ENCODE measurements around the gene DEPDC1B.
"Not testable (repeated sequence)": the region's sequence is repeated elsewhere in the genome, so short reads cannot be mapped to it uniquely, and the experiment has no call there.

The DEPDC1B gene, protein sequence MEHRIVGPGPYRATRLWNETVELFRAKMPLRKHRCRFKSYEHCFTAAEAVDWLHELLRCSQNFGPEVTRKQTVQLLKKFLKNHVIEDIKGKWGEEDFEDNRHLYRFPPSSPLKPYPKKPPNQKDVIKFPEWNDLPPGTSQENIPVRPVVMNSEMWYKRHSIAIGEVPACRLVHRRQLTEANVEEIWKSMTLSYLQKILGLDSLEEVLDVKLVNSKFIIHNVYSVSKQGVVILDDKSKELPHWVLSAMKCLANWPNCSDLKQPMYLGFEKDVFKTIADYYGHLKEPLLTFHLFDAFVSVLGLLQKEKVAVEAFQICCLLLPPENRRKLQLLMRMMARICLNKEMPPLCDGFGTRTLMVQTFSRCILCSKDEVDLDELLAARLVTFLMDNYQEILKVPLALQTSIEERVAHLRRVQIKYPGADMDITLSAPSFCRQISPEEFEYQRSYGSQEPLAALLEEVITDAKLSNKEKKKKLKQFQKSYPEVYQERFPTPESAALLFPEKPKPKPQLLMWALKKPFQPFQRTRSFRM

DNA sequence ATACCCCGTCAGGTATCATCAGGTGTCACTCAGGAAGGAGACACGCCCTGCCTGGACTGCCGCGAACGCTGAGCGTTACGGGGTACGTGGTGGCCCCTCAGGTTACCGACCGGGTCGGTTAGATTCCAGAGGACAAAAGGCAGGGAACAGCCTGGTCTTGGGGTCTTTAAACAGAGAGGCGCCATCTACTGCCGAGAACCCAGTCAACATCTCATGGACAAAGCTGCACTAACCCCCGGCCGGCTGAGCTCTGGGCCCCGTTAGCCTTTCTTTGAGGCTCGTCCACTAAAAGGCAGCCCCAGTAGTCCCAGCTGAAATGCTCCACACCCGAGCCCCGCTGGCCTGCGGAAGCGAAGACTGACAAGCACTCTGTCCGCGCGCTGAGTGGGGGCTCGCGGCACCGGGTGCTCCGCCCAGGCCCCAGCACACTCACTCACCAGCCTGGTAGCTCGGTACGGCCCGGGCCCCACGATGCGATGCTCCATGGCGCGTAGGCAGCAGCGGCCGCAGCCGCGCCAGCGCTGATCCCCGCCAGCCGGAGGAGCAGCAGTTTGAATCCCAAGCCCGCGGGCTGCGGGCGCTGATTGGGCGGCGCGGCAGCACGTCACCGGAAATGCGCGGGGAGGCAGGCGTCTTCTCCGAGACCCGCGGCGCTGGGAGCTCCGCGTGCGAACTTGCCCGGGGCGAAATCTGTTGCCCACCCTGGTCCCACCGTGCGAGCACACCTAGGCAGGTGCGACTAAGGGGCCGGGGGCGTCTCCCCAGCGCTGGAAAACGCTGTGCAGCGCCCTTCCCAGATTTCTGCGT, at the start of gene DEPDC1B:
DEPDC1B (minus strand) TSS at position 558 of the 807 bp plus-strand sequence; CDS start at position 485, 73 bp downstream.
- DNase-seq = peak; percentile 77

DNA sequence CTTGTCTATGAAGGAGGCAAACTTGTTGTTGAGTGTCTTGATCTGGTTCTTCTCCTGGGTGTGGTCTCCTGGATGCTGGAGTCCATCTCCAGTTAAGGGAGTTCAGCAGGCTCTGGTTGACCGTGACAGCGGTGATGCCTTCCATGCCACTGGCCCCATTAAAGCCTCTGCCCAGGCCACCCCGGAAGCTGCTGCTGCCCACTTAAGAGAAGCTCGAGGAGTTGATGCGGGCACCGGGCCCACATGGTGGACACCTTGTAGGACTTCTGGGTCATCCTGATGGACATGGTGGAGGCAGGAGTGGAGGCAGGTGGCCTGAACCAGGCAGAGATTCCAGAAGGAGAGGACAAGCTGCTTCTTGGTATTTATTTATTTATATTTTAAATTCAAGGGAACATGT, 44.7 kb upstream of the DEPDC1B start:
- no peak for DNase-seq

DNA sequence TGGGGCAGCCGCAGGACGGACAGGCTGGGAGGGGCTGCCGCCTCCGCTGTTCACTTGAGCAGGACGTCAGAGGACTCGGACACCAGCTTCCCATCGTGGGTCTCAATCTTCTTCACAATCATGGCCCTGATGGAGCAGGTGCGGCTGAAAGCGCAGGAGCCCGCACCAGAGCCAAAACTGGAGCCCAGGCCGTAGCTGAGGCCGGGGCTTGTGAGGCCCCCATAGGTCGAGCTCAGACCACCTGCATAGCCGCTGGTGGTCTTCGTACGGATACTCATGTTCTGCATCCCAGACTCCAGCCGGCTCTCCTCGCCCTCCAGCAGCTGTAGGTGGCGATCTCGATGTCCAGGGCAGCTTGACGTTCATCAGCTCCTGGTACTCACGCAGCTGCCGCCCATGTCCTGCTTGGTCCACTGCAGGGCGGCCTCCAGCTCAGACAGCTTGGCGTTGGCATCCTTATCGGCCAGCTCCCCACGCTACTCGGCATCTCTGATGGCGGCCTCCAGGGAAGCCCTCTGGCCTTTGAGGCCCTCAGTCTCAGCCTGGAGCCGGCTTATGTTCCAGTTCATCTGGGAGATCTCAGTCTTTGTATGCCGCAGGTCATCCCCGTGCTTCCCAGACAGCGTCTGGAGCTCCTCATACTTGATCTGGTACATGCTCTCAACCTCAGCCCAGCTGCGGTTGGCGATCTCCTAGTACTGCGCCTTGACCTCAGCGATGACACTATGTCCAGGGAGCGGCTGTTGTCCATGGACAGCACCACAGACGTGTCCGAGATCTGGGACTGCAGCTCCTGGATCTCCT, 43.7 kb upstream of the DEPDC1B start:
- no peak for DNase-seq

DNA sequence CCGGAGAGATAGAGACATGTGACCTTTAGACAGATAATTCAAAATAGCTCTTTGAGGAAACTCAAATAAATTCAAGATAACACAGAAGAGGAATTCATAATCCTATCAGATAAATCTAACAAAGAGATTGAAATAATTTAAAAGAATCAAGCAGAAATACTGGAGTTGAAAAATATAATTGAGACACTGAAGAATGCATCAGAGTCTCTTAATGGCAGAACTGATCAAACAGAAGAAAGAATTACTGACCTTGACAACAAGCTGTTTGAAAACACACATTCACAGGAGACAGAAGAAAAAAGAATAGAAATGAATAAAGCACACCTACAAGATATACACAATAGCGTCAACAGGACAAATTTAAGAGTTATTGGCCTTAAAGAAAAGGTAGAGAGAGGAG, 40.4 kb upstream of the DEPDC1B start:
- DNase-seq = no peak

DNA sequence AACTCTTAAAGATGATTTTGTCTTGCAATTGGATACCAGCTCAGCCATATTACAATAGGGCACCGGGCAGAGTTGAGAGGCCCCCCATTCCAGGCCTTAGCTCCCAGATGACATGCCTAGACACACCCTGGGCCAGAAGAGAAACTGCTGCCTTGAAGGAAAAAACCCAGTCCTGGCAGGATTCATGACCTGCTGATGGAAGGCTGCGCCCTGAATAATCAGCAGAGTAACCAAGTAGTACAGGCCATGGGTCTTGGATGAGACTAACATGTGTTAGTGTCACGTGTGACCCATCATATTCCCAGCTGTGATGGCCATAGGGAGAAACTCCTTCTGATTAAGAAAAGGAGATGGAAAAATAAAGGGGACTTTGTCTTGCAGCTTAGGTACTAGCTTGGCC, 39.0 kb upstream of the DEPDC1B start:
- no peak for DNase-seq

DNA sequence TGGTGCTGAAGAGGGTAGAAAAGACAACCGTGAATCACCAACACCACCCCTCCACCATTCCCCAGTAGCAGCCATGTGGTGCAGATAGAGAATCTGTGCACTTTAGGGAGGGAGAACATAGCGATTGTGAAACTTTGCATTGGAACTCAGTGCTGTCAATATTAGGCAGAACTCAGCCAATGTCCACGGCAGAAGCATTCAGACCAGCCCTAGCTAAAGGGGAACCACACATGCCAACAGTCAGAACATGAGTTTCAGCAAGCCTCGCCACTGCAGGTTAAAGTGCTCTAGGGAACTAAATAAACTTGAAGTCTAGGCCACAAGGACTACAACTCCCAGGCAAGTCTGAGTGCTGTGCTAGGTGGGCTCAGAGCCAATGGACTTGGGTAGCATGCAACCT, 38.5 kb upstream of the DEPDC1B start:
- no peak for DNase-seq

DNA sequence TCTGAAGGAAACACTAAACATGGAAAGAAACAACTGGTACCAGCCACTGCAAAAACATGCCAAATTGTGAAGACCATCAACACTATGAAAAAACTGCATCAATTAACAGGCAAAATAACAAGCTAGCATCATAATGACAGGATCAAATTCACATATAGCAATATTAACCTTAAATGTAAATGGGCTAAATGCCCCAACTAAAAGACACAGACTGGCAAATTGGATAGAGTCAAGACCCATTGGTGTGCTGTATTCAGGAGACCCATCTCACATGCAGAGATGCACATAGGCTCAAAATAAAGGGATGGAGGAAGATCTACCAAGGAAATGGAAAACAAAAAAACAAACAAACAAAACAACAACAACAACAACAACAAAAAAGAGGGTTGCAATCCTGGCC, 30.9 kb upstream of the DEPDC1B start:
- DNase-seq = not testable (repeated sequence)

DNA sequence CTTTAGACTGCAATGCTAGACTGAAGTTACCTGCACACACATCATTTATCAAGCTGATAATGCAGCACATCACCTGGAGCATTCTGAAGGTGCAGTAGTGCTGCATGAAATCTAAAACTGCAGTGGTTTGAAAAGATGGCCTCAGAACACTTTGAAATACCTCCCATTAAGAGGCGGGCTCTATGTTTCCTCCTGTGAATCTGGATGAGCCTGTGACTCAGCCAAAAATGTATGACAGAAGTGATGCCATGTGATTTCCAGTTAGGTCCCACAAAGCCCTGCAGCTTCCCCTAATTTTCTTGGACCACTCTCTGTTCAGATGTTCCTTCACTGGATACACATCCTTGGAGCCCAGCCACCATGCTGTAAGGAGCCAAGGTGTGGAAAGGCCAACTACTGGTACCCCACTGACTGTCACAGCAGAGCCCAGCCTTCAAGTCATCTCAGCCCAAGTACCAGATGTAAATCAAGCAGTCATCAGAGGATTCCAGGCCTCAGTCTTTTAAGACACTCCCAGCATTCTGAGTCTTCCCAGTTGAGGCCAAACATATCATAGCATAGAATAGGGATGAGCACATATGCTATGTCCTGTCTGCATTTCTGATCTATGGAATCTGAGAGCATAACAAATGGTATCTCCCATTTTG, 27.2 kb upstream of the DEPDC1B start:
- DNase-seq = no peak

DNA sequence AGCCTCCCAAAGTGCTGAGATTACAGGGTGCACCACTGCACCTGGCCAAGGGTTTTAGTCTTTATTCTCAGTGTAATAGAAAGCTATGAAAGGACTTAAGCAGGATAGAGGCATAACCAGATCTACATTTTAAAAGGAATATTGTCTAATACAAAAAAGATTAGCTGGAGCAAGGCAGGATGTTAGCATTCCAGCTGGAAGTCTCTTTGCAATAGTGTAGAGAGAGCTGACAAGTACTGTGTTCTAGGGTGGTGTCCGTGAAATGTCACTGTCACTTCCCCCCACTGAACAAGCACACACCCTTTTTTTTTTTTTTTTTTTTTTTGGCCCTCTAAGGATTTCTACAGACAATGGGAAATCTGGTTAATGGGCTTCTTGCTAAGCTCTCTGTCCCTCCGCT, 24.2 kb upstream of the DEPDC1B start:
- no peak for DNase-seq

DNA sequence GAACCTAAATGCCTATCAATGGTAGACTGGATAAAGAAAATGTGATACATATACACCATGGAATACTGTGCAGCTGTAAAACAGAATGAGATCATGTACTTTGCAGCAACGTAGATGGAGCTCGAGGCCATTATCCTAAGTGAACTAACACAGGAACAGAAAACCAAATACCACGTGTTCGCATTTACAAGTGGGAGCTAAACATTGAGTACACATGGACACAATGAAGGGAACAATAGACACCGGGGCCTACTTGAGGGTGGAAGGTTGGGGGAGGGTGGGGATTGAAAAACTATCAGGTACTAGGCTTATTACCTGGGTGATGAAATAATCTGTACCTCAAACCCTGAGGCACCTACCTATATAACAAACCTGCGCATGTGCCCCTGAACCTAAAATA, 22.4 kb upstream of the DEPDC1B start:
- DNase-seq = no peak

DNA sequence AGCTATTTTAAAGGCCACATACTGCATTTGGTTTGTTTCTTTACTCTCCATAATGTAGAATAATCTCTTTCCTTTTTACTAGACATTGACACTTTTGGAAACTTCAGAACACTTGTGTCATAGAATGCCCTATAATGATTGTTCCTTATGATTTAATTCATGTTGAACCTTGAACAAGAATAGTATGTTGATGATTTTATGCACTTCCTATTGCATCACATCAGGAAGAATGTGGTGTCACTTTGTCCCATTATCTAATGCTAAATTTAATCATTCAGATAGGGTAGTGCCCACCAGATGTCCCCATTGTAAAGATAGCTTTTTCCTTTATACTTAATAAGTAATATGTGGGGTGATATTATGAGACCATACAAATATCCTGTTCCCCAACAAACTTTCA, 19.4 kb upstream of the DEPDC1B start:
- no peak for DNase-seq

DNA sequence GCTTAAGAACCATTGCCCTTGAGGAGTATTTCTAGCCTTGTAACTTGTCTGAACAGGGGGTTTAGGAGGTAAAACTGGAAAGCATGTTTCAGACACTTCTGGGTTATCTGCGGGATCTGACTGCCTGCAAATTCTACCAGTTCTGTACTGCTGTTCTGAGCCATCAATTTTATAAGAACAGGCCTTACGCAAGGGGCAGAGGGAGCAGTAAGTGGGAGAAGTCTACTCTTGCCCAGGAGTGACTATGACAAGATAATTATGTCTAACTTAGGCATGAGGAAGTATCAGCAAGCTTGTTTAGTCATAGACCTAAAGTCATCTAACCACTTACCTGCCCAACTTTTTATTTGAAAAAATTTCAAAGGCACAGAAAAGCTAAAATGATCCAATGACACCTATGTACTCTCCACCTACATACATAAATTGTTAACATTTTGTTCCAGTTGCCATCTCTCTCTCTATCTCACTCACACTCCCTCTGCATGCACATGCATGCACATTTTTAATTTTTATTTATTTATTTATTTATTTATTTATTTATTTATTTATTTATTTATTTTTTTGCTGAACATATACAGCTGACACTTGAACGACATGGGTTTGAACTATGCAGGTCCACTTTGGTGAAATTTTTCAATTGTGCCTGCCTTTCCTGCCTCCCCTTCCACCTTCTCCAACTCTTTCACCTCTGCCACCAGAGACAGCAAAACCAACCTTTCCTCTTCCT, 18.4 kb upstream of the DEPDC1B start:
- DNase-seq = no peak

DNA sequence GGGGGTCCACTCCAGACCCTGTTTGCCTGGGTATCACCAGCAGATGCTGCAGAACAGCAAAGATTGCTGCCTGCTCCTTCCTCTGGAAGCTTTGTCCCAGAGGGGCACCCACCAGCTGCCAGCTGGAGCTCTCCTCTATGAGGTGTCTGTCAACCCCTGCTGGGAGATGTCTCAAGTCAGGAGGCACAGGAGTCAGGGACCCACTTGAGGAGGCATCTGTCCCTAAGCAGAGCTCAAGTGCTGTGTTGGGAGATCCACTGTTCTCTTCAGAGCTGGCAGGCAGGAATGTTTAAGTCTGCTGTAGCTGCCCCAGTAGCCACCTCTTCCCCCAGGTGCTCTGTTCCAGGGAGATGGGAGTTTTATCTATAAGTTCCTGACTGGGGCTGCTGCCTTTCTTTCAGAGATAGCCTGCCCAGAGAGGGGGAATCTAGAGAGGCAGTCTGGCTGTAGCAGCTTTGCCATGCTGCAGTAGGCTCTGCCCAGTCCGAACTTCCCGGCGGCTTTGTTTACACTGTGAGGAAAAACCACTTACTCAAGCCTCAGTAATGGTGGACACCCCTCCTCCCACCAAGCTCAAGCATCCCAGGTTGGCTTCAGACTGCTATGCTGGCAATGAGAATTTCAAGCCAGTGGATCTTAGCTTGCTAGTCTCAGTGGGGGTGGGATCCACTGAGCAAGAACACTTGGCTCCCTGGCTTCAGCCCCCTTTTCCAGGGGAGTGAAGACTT, 15.4 kb upstream of the DEPDC1B start:
- not testable (repeated sequence) for DNase-seq

DNA sequence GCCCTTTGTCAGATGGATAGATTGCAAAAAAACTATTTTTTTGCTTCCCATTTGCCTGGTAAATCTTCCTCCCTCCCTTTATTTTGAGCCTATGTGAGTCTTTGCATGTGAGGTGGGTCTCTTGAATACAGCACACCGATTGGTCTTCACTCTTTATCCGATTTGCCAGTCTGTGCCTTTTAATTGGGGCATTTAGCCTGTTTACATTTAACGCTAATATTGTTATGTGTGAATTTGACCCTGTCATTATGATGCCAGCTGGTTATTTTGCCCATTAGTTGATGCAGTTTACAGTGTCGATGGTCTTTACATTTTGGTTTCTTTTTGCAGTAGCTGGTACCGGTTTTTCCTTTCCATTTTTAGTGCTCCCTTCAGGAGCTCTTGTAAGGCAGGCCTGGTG, 13.0 kb upstream of the DEPDC1B start:
- DNase-seq = no peak

DNA sequence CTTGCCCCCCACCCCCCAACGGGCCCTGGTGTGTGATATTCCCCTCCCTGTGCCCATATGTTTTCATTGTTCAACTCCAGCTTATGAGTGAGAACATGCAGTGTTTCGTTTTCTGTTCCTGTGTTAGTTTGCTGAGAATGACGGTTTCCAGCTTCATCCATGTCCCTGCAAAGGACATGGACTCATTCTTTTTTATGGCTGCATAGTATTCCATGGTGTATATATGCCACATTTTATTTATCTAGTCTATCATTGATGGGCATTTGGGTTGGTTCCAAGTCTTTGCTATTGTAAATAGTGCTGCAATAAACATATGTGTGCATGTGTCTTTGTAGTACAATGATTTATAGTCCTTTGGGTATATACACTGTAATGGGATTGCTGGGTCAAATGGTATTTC, 11.9 kb upstream of the DEPDC1B start:
- not testable (repeated sequence) for DNase-seq

DNA sequence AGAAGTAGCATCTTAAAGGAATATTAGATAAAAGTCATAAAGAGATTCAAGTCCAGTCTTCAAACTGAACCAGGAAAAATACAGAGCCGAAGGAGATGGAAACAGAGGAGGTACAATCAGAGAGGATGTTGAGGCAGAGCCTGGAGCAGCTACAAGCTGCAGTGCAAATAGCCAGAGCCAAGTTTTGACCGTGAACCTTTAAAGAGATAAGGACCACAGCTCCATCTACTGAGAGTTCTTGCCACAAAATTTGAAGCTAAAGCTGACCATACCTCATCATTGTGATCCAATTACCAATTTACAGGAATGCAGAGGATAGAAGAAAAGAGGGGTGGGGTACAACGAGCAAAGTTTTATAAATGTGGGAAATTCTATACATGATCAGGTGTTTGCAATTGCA, 10.4 kb upstream of the DEPDC1B start:
- DNase-seq = no peak

DNA sequence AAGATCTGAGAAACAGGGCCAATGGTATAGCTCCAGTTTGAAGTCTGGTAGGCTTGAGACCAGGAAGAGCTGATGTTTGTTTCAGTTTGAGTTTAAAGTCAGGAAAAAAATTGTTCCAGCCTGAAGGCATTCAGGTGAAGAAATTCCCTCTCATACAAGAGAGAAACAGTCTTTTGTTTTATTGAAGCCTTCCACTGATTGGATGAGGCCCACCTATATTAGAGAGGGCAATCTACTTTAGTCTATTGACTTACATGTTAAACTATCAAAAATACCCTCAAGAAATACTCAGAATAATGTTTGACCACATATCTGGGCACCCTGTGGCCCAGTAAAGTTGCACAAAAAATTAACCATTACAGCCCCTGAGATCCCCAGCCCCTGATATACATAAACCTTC, 5.2 kb upstream of the DEPDC1B start:
- no peak for DNase-seq

DNA sequence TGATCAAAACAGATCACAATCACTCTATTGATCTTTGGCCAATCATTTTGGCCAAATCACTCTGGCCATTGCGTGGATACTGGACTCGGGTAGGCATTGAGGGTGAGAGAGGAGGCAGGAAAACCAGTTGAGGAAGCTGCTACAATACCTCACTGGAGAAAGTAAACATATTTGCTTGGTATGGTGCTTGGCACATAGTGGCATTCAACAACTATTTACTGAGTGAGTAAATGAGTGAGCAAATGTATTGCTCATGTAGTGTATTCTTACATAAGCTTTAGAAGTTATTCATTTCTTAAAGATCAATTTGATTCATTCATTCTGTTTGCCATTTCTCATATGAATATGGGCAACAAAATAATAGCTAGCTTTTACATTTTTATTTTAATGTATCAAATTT, 4.0 kb upstream of the DEPDC1B start:
- DNase-seq = no peak

DNA sequence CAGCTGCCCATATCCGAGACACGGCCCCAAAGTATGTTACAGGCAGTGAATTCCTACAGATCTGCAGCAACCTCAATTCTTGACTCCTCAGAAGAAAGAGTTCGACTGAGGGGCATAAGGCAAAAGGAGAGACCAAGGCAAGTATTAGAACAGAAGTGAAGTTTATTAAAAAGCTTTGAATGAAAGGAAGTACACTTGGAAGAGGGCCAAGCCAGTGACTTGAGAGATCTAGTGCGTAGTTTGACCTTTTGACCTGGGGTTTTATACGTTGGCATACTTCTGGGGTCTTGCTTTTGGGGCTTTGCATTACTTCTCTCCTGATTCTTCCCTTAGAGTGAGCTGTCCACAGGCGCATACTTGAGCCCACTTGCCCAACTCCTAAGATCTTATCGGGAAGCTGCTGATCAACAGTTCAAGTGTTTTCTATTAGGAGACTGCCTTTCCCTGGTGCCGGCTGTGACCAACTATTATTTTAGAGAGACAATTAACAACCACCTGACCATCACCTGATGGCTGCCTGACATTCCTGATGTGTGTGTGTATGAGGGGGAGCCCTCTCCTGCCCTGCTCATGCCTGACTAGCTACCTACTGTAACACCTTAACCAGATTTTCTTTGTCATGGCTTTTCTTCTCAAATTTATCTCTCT, 1.5 kb upstream of the DEPDC1B start:
- DNase-seq = no peak

DNA sequence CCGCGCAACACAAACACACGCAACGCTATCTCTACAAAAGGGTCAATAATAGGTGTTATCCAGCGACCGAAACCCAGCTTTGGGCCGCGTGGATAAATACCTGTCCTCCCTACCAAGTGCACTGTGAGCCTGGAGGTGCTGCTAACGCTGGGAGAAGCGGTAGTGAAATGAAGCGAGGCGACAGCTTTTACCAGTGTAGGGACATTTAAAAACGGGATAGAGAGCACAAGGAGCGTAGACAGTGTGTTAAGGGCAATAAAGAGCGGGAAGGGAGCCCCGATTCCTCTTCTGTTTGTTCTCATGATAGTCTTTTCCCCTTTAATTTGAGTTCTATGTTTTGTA, 421 bp upstream of the DEPDC1B start:
- DNase-seq = no peak

DNA sequence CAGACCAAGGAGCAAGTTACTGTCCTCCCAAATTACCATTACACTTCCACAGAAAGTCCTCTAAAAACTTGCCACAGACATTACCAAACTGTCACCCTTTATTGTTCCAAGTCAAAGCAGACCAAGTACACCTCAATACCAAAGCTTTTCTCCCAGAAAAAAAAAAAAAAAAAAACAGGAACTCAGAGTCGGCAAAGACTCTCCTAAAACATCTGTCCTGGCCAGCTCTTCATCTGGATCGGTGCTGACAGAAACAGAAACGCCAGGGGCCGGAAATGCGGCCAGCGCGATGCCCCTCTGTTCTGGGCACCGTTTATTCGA, 718 bp downstream of the DEPDC1B start:
- DNase-seq = no peak

Data from activated effector memory CD4-positive, alpha-beta T cell treated with Interleukin-2 at 50 U/mL for 16 hours (primary cell).